Rectal smooth muscle tissue (tissue), 1 donor: ENCODE measurements around the gene MYO16.
A peak's percentile ranks its signal among the peaks of the same experiment; 100 is the strongest.

ENCODE experiments used
- H3K27ac ChIP-seq: one replicate; pipeline ENCODE4 v1.7.0; 2013; ENCODE audit warnings: low read depth, low read length, inconsistent platforms
- H3K27me3 ChIP-seq: one replicate; pipeline ENCODE4 v1.7.0; 2013; ENCODE audit warnings: low read length; ENCODE audit not compliant: control insufficient read depth, insufficient read depth
- H3K36me3 ChIP-seq: one replicate; pipeline ENCODE4 v1.7.0; 2013; ENCODE audit warnings: low read length; ENCODE audit not compliant: control insufficient read depth, insufficient read depth
- H3K4me1 ChIP-seq: one replicate; pipeline ENCODE4 v1.7.0; 2013; ENCODE audit warnings: low read length; ENCODE audit not compliant: control insufficient read depth, insufficient read depth
- H3K4me3 ChIP-seq: one replicate; pipeline ENCODE4 v1.7.0; 2013; ENCODE audit warnings: low read length
- H3K9ac ChIP-seq: one replicate; pipeline ENCODE4 v1.7.0; 2013; ENCODE audit warnings: low read length

MYO16 gene

DNA sequence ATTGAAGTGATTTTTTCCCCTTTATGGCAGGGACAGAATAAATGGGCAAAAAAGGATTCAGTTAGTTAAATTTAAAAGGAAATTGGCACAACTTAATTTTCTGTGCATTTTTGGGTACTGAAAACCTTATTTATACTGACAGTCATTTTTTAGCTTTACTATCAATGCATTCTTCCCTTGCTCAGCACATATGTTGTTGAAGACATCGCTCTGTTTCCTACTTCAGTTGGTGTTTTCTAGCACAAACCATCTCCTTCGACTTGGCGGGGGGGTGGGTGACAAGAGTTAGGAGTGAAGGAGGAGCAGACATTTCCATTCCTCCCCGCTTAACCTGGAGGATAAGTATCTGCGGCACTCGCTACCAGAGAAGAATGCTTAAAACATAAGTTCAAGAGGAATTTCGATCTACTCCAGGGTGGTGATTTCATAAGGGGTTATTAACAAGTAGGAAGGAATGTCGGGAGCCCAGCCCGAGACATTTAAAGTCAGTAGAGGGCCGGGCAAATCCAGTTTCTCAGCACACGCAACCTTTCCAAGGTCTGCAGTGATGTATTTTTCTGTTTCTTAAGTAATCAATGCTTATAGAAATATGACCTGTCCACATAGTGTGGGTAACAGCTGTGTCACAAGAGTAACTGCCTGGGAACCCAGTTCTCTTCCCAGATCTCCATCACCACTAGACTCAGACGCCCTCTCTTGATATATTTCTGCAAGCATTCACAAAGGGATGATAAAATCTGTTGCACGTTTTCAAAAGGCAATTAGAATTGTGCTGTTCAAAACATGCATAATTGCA is 525.8 kb downstream of the MYO16 start:
- H3K27me3 ChIP-seq = no peaks in the 10 kb centered on the region
- H3K27ac ChIP-seq = peak overlapping the region; percentile 33
- no peaks in the 10 kb centered on the region for H3K36me3 ChIP-seq
- H3K4me1 ChIP-seq = peaks cover 13% of the 10 kb centered on the region
- no peak overlapping the region for H3K9ac ChIP-seq
- no peak overlapping the region for H3K4me3 ChIP-seq

DNA sequence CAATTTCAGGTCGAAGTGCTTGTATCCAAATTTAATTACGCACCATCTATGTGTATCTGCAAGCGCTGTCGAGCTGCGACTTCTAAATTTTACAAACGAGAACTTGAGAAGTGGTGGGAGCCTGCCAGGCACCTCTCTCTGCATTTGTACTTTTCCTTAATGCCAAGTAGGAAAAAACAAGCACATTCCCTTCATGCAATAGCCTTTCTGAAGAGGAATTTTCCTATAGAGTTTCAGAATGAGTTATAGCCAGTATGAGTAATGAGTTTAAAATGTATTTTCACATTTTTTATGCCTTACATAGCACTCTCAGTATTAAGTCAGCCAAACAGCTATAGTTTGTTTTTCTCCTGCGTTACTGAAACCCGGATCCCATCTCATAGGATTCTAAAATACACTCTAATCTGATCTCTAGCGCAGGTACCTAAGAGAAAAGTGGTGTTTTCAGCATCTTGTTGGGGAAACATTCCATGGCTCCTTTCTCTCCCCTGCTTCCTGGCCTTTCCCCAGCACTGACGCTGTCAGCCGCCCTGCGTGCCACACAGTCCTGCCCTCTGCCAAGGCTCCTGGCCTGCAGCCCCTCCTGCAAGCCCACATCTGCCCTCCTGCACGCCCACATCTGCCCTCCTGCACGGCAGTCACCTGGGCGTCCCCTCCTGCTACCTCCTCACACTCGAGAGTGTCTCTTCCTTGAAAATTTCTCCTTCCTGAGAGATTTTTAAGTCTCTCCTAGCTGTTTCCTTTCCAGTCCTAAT is 526.9 kb downstream of the MYO16 start:
- Histone ChIP-seq H3K4me3 (peak overlapping the region; percentile 25), H3K36me3 (no peaks in the 10 kb centered on the region), H3K27me3 (no peaks in the 10 kb centered on the region), H3K4me1 (peaks cover 13% of the 10 kb centered on the region), H3K27ac (peak overlapping the region; percentile 33), H3K9ac (no peak overlapping the region)

DNA sequence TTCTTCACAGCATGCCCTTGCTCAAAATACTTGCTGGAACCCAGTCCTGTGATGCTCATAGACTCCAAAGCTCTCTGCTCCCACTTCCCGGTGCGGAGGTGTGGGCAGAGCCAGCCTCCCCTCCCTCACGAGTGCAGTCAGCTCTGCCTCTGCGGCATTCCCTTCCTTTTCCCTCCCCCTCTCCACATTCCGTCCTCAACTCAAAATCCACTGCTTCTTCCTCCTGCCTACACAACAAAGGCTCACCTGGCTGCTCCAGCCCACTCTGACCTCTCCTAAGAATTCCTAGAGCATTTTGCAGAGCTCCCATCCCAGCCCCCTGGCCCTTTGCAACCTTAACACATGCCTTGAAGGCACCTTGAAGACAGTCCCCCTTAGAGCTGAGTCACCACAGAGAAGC is 527.9 kb downstream of the MYO16 start:
- H3K27me3 ChIP-seq = no peaks in the 10 kb centered on the region
- no peak overlapping the region for H3K9ac ChIP-seq
- H3K4me1 ChIP-seq = peaks cover 13% of the 10 kb centered on the region
- H3K4me3 ChIP-seq = no peak overlapping the region
- H3K36me3 ChIP-seq = no peaks in the 10 kb centered on the region
- no peak overlapping the region for H3K27ac ChIP-seq

DNA sequence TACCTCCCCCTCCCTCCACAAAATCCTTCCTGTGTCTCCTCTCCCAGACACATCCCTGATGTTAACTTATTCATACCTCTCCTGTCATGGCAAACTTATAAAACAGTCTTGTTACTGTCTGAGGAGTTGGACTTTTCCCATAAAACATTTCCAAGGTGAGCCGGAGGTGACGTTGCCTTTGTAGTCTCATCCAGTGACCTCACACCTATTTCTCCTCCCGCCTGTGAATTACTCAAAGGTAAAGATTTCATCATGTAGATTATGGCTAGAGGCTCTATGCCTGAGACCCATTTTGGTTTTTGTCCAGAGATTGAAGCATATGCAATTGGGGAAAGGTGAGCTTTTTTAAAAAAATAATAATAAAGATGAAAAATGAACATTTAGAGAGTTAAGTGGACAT is 529.0 kb downstream of the MYO16 start:
- Histone ChIP-seq H3K27ac (no peak overlapping the region), H3K27me3 (no peaks in the 10 kb centered on the region), H3K9ac (no peak overlapping the region), H3K4me1 (peaks cover 13% of the 10 kb centered on the region), H3K4me3 (no peak overlapping the region), H3K36me3 (no peaks in the 10 kb centered on the region)

DNA sequence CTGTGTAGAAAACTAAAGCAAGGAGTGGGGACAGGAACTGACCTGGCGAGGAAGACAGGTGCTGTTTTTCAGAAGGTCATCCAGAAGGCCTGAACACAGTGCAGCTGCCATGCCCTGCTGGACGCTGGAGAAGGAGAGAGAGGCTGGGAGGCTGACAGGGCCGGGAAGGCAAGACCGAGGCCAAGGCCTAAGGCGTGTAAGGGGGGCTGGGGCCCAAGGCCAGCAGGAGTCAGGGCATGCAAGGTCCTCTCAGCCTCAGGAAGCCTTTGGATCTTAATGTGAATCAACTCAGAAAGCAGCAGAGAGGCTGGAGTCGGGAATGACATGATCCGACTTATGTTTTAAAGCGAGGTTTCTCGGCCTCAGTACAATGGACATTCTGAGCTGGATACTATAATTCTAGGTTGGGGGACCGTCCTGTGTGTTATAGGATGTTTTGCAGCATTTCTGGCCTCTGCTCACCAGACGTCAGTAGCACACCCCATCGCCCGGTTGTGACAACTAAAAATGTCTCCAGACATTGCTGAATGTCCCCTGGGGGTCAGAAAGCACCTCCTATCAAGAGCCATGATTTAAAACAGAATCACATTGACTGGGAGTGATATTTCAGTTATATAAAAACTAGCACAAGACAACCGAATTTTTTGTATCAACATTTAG is 530.4 kb downstream of the MYO16 start:
- H3K27me3 ChIP-seq = no peaks in the 10 kb centered on the region
- H3K4me1 ChIP-seq = peaks cover 13% of the 10 kb centered on the region
- no peaks in the 10 kb centered on the region for H3K36me3 ChIP-seq
- H3K9ac ChIP-seq = no peak overlapping the region
- no peak overlapping the region for H3K27ac ChIP-seq
- H3K4me3 ChIP-seq = no peak overlapping the region

DNA sequence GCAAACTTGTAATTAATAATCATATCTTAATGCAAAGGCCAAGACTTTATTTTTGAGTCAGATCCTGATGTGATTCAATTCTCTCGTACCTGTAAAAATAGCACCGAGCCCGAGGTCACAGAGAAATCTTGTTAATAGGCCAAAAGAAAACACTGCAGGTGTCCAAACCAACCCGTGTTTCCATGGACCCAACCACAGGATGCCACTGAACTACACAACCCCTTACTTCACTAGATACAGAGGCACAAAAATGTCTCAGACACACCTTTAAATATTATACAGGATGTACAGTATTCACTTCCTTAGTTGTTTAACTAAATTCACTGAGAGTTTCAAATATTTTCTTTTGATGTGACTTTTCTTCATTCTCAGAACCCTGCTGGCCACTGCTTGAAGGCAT is 530.9 kb downstream of the MYO16 start:
- Histone ChIP-seq H3K27ac (no peak overlapping the region), H3K27me3 (no peaks in the 10 kb centered on the region), H3K4me3 (no peak overlapping the region), H3K36me3 (no peaks in the 10 kb centered on the region), H3K4me1 (peaks cover 13% of the 10 kb centered on the region), H3K9ac (no peak overlapping the region)

DNA sequence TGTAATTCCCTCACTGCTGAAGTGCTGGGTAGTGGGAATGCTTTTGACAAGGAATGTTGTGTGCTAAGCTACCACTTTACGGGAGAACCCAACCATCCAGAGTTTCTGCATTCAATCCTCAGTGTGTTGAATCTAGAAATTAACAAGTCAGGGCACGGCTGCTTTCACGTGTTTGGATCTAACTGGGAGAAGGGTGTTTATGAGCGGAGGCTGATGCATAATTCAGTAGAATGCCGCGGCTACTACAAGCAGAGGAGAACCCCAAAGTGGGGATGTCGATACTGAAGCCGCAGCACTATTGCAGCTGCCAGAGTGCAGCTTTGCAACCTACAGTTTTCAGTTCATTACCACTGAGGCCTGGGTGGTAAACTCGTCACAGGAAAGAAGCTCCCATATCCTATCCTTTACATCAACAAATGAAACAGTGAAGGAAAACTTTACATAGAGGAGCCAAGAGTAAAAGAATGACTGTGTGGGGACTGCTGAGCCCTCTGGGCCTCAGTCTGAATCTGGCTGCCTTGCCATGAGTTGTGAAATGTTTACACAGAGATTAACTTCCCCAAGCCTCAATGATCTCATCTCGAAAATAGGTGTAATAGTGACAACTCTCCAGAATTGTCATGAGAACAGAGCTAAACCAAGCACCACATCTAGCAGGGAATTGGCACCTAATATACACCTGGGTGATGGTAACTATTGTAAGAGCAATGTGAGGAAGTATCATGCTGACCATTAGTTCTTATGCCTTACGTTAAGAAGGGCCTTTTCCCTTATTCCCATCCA is 531.7 kb downstream of the MYO16 start:
- Histone ChIP-seq H3K27me3 (no peaks in the 10 kb centered on the region), H3K27ac (no peak overlapping the region), H3K4me3 (no peak overlapping the region), H3K9ac (no peak overlapping the region), H3K36me3 (no peaks in the 10 kb centered on the region), H3K4me1 (peaks cover 7% of the 10 kb centered on the region)

DNA sequence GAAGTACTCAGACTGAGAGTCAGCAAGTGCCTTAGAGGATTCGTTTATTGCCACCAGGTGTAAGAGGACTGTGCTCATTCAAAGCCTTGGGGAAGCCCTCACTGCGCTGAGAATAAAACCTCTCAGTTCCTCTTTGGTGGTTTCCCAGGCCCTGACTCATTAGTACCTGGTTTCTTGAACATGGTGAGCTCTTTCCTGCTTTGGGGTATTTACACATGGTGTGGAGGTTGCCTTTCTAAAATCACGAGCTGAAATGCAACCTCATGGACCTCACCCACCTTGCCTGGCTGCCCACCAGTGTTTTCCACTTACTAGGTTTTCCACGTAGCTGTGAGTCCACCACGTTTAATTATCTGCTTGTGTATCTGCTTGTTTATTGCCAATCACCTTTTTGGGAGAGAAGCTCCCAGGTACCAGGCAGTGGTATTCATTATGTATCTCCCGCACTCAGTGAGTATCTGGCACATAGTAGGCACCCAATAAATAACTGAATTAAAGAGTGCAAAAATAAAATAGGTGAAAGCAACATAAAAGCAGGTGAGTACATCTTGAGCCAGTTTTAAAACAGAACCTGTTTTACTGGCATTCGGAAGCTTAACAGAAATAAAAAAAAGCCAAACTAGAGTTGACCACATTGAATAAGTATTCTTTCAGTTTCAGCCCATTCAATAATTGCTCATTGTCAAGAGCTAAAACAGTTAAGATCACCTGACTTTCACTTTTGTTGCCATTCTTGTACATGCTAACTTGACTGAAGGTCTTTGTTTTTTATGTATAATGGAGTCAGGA is 533.0 kb downstream of the MYO16 start:
- Histone ChIP-seq H3K9ac (no peak overlapping the region), H3K4me3 (no peak overlapping the region), H3K27ac (no peak overlapping the region), H3K36me3 (no peaks in the 10 kb centered on the region), H3K27me3 (no peaks in the 10 kb centered on the region), H3K4me1 (no peaks in the 10 kb centered on the region)

DNA sequence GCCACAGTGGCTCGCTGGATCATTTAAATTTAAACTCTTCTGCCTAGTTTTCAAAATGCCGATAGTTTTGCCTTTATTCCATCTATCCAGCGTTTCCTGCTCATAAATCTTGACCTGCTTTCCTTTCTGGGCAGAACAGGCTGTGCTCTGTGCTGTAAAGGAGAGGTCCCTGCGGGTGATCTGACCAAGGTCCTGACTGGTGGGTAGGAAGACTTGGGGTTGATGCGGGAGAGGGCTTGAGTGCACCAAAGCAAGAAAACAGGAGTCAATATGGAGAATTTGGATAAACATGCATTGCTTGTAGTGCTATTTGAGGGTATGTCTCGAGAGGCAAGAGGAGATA is 533.6 kb downstream of the MYO16 start:
- Histone ChIP-seq H3K36me3 (no peaks in the 10 kb centered on the region), H3K27me3 (no peaks in the 10 kb centered on the region), H3K4me1 (no peaks in the 10 kb centered on the region), H3K9ac (no peak overlapping the region), H3K27ac (no peak overlapping the region), H3K4me3 (no peak overlapping the region)

DNA sequence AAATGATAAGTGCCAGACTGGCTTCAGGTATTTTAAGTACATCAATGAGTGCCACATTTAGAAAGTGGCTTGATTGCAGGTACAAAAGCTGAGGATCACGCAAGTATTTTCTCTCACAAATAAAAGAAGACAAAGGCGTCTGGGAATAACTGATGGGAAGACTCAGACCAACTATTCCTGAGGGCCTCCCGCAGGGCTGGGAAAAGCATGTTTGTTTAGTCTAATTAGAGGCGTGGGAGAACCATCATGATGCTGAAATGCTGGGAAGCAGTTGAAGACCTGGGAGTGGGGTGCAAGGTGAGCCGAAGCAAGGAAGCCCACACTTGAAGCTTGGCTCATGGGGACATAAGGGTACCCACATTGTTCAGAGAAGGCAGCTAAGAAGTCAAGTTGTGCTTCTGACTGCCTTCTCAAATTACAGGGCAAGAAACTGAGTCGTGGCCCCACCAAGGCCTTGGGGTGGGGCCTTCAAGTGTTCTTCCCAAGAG is 536.0 kb downstream of the MYO16 start:
- Histone ChIP-seq H3K36me3 (no peaks in the 10 kb centered on the region), H3K4me3 (no peak overlapping the region), H3K27ac (no peak overlapping the region), H3K27me3 (no peaks in the 10 kb centered on the region), H3K4me1 (no peaks in the 10 kb centered on the region), H3K9ac (no peak overlapping the region)

DNA sequence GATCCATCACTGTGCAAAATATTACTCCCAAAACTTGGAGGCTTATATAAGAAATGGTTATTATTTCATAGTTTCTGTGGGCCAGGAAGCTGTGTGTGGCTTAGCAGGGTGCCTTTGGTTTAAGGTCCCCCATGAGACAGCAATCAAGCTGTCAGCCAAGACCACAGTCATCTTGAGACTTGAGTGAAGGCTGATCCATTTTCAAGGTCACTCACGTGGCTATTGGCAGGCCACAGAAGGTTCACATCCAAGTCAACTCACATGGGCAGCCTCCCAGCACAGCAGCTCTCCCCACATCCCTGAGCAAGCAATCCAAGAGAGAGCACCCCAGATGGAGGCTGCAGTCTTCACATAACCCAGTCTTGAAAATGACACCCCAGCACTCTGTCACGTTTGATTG is 537.4 kb downstream of the MYO16 start:
- Histone ChIP-seq H3K27me3 (no peaks in the 10 kb centered on the region), H3K4me3 (no peak overlapping the region), H3K4me1 (no peaks in the 10 kb centered on the region), H3K9ac (no peak overlapping the region), H3K27ac (no peak overlapping the region), H3K36me3 (no peaks in the 10 kb centered on the region)
